ENCODE measurements around the gene B4GALT2.

Gene B4GALT2

GRCh38 chr1:43937179-43937865 is 41.7 kb upstream of the B4GALT2 start:
- TF ChIP-seq ZNF274 (IDR thresholded peaks at IDR 0.05; ENCODE audit: low read depth, low read length) = no peak

GRCh38 chr1:43938383-43938782 is 40.6 kb upstream of the B4GALT2 start:
- no peak overlapping the region for H3K4me3 ChIP-seq (ENCODE audit: low read length)
- no peak for TF ChIP-seq ZNF274 (IDR thresholded peaks at IDR 0.05; ENCODE audit: low read depth, low read length)

More at GRCh38 chr1:43937179-43937865, 41.7 kb upstream of the B4GALT2 start:
- no peak overlapping the region for H3K4me3 ChIP-seq (ENCODE audit: low read length)

GRCh38 chr1:43938892-43939587 is 40.0 kb upstream of the B4GALT2 start:
- H3K4me3 ChIP-seq (ENCODE audit: low read length) = no peak overlapping the region
- no peak for TF ChIP-seq ZNF274 (IDR thresholded peaks at IDR 0.05; ENCODE audit: low read depth, low read length)

- H3K4me3 ChIP-seq (ENCODE audit: low read length) = no peak overlapping the region
- no peak for TF ChIP-seq ZNF274 (IDR thresholded peaks at IDR 0.05; ENCODE audit: low read depth, low read length)
Observed at GRCh38 chr1:43942411-43942810, 36.6 kb upstream of the B4GALT2 start.

- no peak for TF ChIP-seq ZNF274 (IDR thresholded peaks at IDR 0.05; ENCODE audit: low read depth, low read length)
- H3K4me3 ChIP-seq (ENCODE audit: low read length) = no peak overlapping the region
Observed at GRCh38 chr1:43944860-43945259, 34.1 kb upstream of the B4GALT2 start.

GRCh38 chr1:43945674-43946235 is 33.3 kb upstream of the B4GALT2 start:
- no peak for TF ChIP-seq ZNF274 (IDR thresholded peaks at IDR 0.05; ENCODE audit: low read depth, low read length)
- peak overlapping the region; percentile 70 for H3K4me3 ChIP-seq (ENCODE audit: low read length)

- peak within 1 kb of the TSS; percentile 70 for H3K4me3 ChIP-seq (ENCODE audit: low read length)
- TF ChIP-seq ZNF274 (IDR thresholded peaks at IDR 0.05; ENCODE audit: low read depth, low read length) = no peak
Observed at GRCh38 chr1:43946236-43947060, 32.6 kb upstream of the B4GALT2 start, which contains the start of gene IPO13. Gene IPO13 (plus strand): TSS chr1:43946950. CDS start chr1:43947601, 651 bp downstream.

GRCh38 chr1:43947061-43947873 is 31.7 kb upstream of the B4GALT2 start:
- no peak for TF ChIP-seq ZNF274 (IDR thresholded peaks at IDR 0.05; ENCODE audit: low read depth, low read length)
- H3K4me3 ChIP-seq (ENCODE audit: low read length) = peak overlapping the region; percentile 70

- H3K4me3 ChIP-seq (ENCODE audit: low read length) = peak overlapping the region; percentile 70
- no peak for TF ChIP-seq ZNF274 (IDR thresholded peaks at IDR 0.05; ENCODE audit: low read depth, low read length)
Observed at GRCh38 chr1:43947874-43948437, 31.1 kb upstream of the B4GALT2 start.

GRCh38 chr1:43949678-43950077 is 29.3 kb upstream of the B4GALT2 start:
- H3K4me3 ChIP-seq (ENCODE audit: low read length) = no peak overlapping the region
- no peak for TF ChIP-seq ZNF274 (IDR thresholded peaks at IDR 0.05; ENCODE audit: low read depth, low read length)

- no peak for TF ChIP-seq ZNF274 (IDR thresholded peaks at IDR 0.05; ENCODE audit: low read depth, low read length)
- H3K4me3 ChIP-seq (ENCODE audit: low read length) = no peak overlapping the region
Observed at GRCh38 chr1:43951021-43951985, 27.7 kb upstream of the B4GALT2 start.

GRCh38 chr1:43952731-43953346 is 26.2 kb upstream of the B4GALT2 start:
- no peak overlapping the region for H3K4me3 ChIP-seq (ENCODE audit: low read length)
- TF ChIP-seq ZNF274 (IDR thresholded peaks at IDR 0.05; ENCODE audit: low read depth, low read length) = no peak
